Endothelial cell (in vitro differentiated cells): ENCODE results near the gene TMEM144. TPM values are rescaled to one million over a fixed set of nuclear protein-coding genes. Genes with fewer than 3 reads are reported as not detected.

Experiments used
- DNase-seq: peaks from one replicate; pipeline ENCODE4 v3.0.0; 2021; ENCODE audit warnings: low spot score
- H3K27ac Mint-ChIP-seq: one replicate; pipeline ENCODE4 v1.8.0; 2021; ENCODE audit warnings: mixed read lengths, inconsistent platforms; ENCODE audit not compliant: unreplicated experiment
- H3K27me3 Mint-ChIP-seq: one replicate; pipeline ENCODE4 v1.8.0; 2021; ENCODE audit warnings: mild to moderate bottlenecking, moderate library complexity, mixed read lengths, inconsistent platforms; ENCODE audit not compliant: unreplicated experiment
- H3K36me3 Mint-ChIP-seq: one replicate; pipeline ENCODE4 v1.8.0; 2021; ENCODE audit warnings: mild to moderate bottlenecking, low read depth, mixed read lengths, inconsistent platforms; ENCODE audit not compliant: unreplicated experiment
- H3K4me1 Mint-ChIP-seq: one replicate; pipeline ENCODE4 v1.8.0; 2021; ENCODE audit warnings: mild to moderate bottlenecking, mixed read lengths, inconsistent platforms; ENCODE audit not compliant: unreplicated experiment
- H3K4me3 Mint-ChIP-seq: one replicate; pipeline ENCODE4 v1.8.0; 2021; ENCODE audit warnings: mild to moderate bottlenecking, mixed read lengths, inconsistent platforms; ENCODE audit not compliant: unreplicated experiment
- H3K9me3 Mint-ChIP-seq: one replicate; pipeline ENCODE4 v1.8.0; 2021; ENCODE audit warnings: mixed read lengths, inconsistent platforms; ENCODE audit not compliant: unreplicated experiment
- total RNA-seq: library from RNA; stranded (reverse); fragmentation: NEBNext Ultra II Directional; extraction: Animal tissue kit (Norgen Biotek cat#: 25700); gene quantifications from one replicate; pipeline ENCODE4 v1.2.1, GENCODE V29; 2021; ENCODE audit not compliant: unreplicated experiment
- TF ChIP-seq, protein P1 (sequence below): fragments of 200-600 bp; sonication (generic); IDR thresholded peaks from one replicate; pipeline ENCODE4 v1.5.0; 2021; ENCODE audit warnings: antibody characterized with exemption; ENCODE audit not compliant: unreplicated experiment

Gene TMEM144
- total RNA-seq, 1 donor from 2014 or later, result 5.7 TPM

DNA sequence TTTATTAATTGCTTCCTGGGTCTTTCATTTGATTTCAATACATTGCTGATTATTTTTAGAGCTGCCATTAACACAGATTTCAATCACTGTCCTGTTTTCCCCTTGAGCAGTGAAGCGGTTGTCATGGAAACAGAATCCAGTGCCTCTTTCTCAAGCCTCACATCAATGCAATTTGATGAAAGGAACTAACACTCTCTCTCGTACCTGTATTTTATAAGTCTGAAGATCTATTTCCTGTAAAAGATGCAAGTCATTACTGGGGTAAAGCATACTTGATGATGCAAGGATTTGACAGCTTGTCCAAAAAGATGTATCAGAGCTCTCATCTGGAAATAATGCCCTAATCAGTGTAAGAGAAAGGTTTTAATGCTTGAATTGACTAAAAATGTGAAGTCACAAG is 19.6 kb upstream of the TMEM144 start:
- H3K27ac Mint-ChIP-seq, result no peak overlapping the region
- H3K27me3 Mint-ChIP-seq, result no peaks in the 10 kb centered on the region
- H3K4me1 Mint-ChIP-seq, result no peaks in the 10 kb centered on the region
- no peaks in the 10 kb centered on the region for H3K9me3 Mint-ChIP-seq
- no peak overlapping the region for H3K4me3 Mint-ChIP-seq
- H3K36me3 Mint-ChIP-seq, result no peaks in the 10 kb centered on the region
- TF ChIP-seq, protein P1, sequence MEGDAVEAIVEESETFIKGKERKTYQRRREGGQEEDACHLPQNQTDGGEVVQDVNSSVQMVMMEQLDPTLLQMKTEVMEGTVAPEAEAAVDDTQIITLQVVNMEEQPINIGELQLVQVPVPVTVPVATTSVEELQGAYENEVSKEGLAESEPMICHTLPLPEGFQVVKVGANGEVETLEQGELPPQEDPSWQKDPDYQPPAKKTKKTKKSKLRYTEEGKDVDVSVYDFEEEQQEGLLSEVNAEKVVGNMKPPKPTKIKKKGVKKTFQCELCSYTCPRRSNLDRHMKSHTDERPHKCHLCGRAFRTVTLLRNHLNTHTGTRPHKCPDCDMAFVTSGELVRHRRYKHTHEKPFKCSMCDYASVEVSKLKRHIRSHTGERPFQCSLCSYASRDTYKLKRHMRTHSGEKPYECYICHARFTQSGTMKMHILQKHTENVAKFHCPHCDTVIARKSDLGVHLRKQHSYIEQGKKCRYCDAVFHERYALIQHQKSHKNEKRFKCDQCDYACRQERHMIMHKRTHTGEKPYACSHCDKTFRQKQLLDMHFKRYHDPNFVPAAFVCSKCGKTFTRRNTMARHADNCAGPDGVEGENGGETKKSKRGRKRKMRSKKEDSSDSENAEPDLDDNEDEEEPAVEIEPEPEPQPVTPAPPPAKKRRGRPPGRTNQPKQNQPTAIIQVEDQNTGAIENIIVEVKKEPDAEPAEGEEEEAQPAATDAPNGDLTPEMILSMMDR, result no peak
- DNase-seq, result no peak

DNA sequence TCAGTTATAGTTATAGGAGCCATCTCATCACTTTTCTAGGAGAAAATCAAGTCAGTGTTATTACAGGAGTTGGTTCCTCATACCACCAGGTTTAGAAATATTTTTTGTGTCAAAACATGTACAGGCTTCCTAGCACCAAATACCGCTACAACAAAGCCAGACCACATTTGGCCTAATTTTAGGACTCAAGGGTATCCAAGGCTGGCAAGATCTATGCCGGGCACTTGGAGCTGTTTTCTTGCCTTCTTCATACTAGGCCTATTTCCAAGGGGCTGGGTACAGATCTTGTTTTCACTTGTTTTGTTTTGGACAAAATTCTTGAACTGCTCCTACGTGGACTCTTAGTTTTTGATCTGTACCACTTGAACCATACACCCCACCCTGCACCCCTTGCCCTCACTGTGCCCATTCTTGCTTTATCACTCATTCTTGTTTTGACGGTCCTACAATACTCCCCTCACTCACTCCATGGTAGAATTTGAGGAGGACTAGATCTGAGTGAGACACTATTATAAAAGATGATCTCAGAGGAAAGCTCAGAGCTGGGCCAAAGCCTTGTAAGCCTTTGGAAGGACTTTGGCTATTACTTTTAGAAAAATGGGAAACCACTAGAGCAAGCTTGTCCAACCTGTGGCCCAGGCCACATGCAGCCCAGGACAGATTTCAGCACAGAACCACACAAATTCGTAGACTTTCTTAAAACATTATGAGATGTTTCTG is 17.7 kb upstream of the TMEM144 start:
- H3K4me3 Mint-ChIP-seq, result no peak overlapping the region

DNA sequence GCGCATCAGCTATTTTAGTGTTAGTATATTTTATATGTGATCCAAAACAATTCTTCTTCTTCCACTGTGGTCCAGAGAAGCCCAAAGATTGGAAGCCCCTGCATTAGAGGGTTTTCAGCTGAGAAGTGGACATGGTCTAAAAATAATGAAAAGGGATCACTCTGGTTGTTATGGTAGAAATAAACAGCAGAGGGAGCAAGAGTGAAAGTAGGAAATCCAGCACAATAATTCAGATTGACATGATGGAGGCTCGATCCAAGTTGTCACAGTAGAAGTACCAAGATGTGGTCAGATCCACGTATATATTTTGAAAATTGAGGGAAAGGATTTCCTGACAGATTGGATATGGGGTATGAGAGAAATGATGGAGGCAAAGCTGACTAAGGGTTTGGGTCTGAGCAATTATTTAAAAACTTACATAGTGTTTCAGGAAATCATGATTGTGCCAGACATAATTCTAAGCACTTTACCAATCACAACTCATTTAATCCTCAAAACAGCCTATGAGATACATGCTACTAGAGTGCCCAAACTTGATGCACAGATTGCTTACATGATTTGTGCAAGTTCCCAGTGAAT is 17.0 kb upstream of the TMEM144 start:
- TF ChIP-seq, protein P1, result peak; percentile 51
- no peak for DNase-seq

More for the DNA sequence above, 17.7 kb upstream of the TMEM144 start:
- DNase-seq, result no peak
- Mint-ChIP-seq H3K27ac (no peak overlapping the region), H3K36me3 (no peaks in the 10 kb centered on the region), H3K27me3 (no peaks in the 10 kb centered on the region), H3K4me1 (no peaks in the 10 kb centered on the region), H3K9me3 (no peaks in the 10 kb centered on the region)
- TF ChIP-seq, protein P1, result no peak

DNA sequence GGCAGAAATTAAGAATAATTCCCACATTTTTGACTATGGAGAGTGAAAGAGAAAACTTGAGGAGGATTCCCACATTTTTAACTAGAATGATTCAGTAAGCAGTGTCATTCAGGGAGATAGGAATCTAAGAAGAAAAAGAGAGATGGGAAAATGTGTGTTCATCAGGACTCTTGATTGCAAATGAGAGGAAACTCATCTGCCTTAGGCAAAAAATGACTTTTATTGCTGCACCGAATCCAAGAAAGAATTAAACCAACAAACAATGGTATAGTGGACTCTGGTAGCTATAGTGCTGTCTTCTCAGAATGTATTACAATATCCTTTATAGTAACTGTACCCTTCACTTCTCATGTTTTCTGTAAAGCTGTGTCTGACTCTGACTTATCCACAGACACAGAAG is 15.0 kb upstream of the TMEM144 start:
- Mint-ChIP-seq H3K36me3 (no peaks in the 10 kb centered on the region), H3K4me1 (no peaks in the 10 kb centered on the region), H3K27me3 (no peaks in the 10 kb centered on the region), H3K9me3 (no peaks in the 10 kb centered on the region), H3K4me3 (no peak overlapping the region), H3K27ac (no peak overlapping the region)
- no peak for DNase-seq
- TF ChIP-seq, protein P1, result no peak

More for the DNA sequence above, 17.0 kb upstream of the TMEM144 start:
- no peaks in the 10 kb centered on the region for H3K9me3 Mint-ChIP-seq
- no peaks in the 10 kb centered on the region for H3K36me3 Mint-ChIP-seq
- no peaks in the 10 kb centered on the region for H3K27me3 Mint-ChIP-seq
- H3K27ac Mint-ChIP-seq, result no peak overlapping the region
- no peak overlapping the region for H3K4me3 Mint-ChIP-seq
- H3K4me1 Mint-ChIP-seq, result no peaks in the 10 kb centered on the region

DNA sequence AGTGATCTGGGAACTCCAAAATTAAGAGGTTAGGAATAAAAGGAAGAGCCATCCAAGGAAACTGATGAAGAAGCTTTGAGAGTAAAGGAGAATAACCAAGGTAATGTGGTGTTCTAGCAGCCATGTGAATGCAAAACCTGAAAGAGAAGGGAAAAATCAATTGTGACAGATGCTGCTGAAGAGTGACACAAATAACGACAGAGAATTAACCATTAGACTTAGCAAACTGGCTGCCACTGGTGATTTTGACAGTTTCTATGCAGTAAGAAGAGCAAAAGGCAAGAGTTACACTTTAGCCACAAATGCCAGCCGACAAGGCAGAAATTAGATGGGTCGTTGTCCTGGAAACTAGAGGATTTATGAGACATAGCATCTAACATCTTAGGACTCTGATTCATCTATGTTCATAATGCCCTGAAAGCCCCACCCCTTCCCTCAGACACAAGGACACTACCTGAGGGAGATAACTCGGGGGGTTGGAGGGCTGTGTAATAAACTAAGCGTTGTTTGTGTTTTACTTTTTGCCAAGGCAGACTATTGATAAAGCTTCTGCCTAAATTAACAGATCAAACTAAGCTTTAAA is 13.0 kb upstream of the TMEM144 start:
- no peaks in the 10 kb centered on the region for H3K36me3 Mint-ChIP-seq
- H3K4me3 Mint-ChIP-seq, result no peak overlapping the region
- no peak overlapping the region for H3K27ac Mint-ChIP-seq
- no peaks in the 10 kb centered on the region for H3K27me3 Mint-ChIP-seq
- TF ChIP-seq, protein P1, result no peak
- no peak for DNase-seq
- no peaks in the 10 kb centered on the region for H3K4me1 Mint-ChIP-seq
- no peaks in the 10 kb centered on the region for H3K9me3 Mint-ChIP-seq
